Kidney capillary endothelial cell (primary cell): ENCODE results near the gene SLC44A5.
"Not testable (repeated sequence)": the region's sequence is repeated elsewhere in the genome, so short reads cannot be mapped to it uniquely, and the experiment has no call there.

Experiments
- DNase-seq: peaks from one replicate; pipeline ENCODE4 v3.0.0-alpha.2; 2018; ENCODE audit warnings: low spot score

SLC44A5 gene

GRCh38 chr1:75611014-75611413, at the start of gene SLC44A5:
Gene SLC44A5 (minus strand): TSS chr1:75611114. CDS start chr1:75541447, 69,667 bp downstream.
- no peak for DNase-seq

- no peak for DNase-seq
Measured at GRCh38 chr1:75655931-75656330, 45.0 kb upstream of the SLC44A5 start.

GRCh38 chr1:75647183-75647582, 36.3 kb upstream of the SLC44A5 start:
- not testable (repeated sequence) for DNase-seq

- not testable (repeated sequence) for DNase-seq
Measured at GRCh38 chr1:75645153-75645552, 34.2 kb upstream of the SLC44A5 start.

- no peak for DNase-seq
Measured at GRCh38 chr1:75643460-75643859, 32.5 kb upstream of the SLC44A5 start.

- no peak for DNase-seq
Measured at GRCh38 chr1:75641325-75641724, 30.4 kb upstream of the SLC44A5 start.

- no peak for DNase-seq
Measured at GRCh38 chr1:75640137-75640536, 29.2 kb upstream of the SLC44A5 start.

GRCh38 chr1:75632350-75632949, 21.5 kb upstream of the SLC44A5 start:
- peak; percentile 49 for DNase-seq

GRCh38 chr1:75630998-75631397, 20.1 kb upstream of the SLC44A5 start:
- DNase-seq: no peak

- DNase-seq: no peak
Measured at GRCh38 chr1:75630004-75630594, 19.2 kb upstream of the SLC44A5 start.

- no peak for DNase-seq
Measured at GRCh38 chr1:75625795-75626194, 14.9 kb upstream of the SLC44A5 start.

- no peak for DNase-seq
Measured at GRCh38 chr1:75618382-75618781, 7.5 kb upstream of the SLC44A5 start.

- DNase-seq: peak; percentile 18
Measured at GRCh38 chr1:75616436-75617433, 5.8 kb upstream of the SLC44A5 start.

- DNase-seq: peak; percentile 23
Measured at GRCh38 chr1:75615613-75616435, 4.9 kb upstream of the SLC44A5 start.

GRCh38 chr1:75614399-75614756, 3.5 kb upstream of the SLC44A5 start:
- no peak for DNase-seq

- no peak for DNase-seq
Measured at GRCh38 chr1:75613916-75614315, 3.0 kb upstream of the SLC44A5 start.

GRCh38 chr1:75612976-75613375, 2.1 kb upstream of the SLC44A5 start:
- DNase-seq: no peak

GRCh38 chr1:75602486-75602885, 8.4 kb downstream of the SLC44A5 start:
- no peak for DNase-seq

GRCh38 chr1:75600781-75601180, 10.1 kb downstream of the SLC44A5 start:
- peak; percentile 82 for DNase-seq

GRCh38 chr1:75594327-75594726, 16.6 kb downstream of the SLC44A5 start:
- DNase-seq: no peak

- not testable (repeated sequence) for DNase-seq
Measured at GRCh38 chr1:75593457-75593856, 17.5 kb downstream of the SLC44A5 start.

GRCh38 chr1:75589637-75590036, 21.3 kb downstream of the SLC44A5 start:
- DNase-seq: no peak
